UCSD-AML1 (cell line): Measurements from ENCODE around the gene WFS1.

Experiments
- DNase-seq: peaks from one replicate; lab custom pipeline; 2025; ENCODE audit not compliant: unreplicated experiment; lab: John Stamatoyannopoulos, UW

WFS1 gene

GRCh38 chr4:6338175-6338950 is 68.7 kb downstream of the WFS1 start:
- DNase-seq, result peak; percentile 61

- no peak for DNase-seq
Observed at GRCh38 chr4:6338951-6339817, 69.5 kb downstream of the WFS1 start.

DNA sequence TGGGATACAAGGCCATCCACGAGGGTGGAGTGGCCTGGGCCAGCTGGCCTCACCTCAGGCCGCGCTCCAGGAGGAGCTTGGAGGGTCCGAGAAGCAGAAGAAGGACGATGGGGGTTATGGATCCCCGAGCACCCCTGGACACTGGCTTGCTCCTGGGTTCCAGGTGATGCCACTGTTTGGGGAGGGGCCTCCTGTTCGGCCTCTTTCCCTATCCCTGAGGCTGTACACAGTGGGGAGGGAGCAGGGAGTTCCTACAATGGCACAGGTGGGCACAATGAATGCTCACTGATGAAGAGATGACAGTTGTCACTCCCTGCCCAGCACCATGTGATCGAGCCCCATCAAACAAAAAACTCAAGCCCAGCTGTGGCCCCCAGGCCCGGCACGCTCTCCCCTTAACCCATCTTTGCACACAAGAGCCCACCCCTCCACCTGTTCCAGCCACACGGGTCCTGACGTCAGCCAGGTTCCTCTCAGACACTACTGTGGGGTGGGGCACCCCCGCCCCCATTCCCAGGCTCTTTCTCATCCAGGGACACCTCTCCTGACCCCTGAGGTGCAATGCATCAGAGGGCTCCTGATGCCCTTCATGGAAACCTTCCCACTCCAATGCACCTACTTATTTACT is 70.3 kb downstream of the WFS1 start:
- DNase-seq, result no peak

DNA sequence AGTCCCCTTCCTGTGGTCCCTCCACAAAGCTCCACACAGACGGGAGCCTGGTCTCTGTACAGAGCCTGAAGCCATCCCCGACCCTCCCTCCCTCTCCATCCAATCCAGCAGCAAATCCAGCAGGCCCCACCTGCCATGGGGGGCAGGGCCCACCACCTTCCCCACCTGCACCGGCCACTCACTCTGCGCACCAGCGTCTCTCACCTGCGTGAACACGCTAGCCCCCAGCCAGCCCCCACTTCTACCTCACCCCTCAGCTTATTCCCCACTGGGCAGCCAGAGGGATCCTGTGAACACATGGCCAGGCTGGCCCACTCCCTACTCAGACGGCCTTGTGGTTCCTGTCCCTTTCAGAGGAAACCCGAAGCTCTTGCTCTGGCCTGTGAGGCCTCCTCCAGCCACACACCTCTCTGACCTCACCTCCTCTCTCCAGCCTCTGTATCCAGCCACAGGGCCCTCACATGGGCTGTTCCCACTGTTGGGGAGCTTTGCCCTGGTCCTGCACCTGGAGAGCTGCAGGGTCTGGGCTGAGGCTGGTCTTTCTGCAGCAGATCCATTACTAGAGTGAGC is 70.9 kb downstream of the WFS1 start:
- DNase-seq, result no peak

- no peak for DNase-seq
Observed at GRCh38 chr4:6341696-6342095, 72.0 kb downstream of the WFS1 start.

GRCh38 chr4:6342530-6343293 is 73.1 kb downstream of the WFS1 start:
- peak; percentile 63 for DNase-seq

- DNase-seq, result no peak
Observed at GRCh38 chr4:6343939-6344408, 74.3 kb downstream of the WFS1 start.

- no peak for DNase-seq
Observed at GRCh38 chr4:6345096-6345830, 75.6 kb downstream of the WFS1 start.

DNA sequence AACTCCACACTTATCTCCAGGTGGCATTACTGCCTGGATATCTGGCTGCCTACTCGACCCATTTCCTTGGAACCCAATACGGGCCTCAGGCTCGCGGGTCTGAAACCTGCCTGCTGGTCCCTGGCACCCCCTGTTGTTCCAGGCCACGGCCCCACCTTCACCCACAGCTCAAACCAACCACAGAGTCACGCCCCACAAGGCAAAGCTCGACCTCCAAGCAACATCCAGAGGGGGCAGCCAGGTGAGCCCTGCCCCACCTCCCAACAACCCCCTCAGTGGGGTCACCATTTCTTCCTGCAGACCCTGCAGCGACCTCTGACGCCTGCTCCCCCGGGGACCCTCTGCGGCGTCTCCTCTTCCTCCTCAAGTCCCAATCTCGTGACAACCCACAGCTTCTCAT is 76.2 kb downstream of the WFS1 start:
- DNase-seq, result no peak

DNA sequence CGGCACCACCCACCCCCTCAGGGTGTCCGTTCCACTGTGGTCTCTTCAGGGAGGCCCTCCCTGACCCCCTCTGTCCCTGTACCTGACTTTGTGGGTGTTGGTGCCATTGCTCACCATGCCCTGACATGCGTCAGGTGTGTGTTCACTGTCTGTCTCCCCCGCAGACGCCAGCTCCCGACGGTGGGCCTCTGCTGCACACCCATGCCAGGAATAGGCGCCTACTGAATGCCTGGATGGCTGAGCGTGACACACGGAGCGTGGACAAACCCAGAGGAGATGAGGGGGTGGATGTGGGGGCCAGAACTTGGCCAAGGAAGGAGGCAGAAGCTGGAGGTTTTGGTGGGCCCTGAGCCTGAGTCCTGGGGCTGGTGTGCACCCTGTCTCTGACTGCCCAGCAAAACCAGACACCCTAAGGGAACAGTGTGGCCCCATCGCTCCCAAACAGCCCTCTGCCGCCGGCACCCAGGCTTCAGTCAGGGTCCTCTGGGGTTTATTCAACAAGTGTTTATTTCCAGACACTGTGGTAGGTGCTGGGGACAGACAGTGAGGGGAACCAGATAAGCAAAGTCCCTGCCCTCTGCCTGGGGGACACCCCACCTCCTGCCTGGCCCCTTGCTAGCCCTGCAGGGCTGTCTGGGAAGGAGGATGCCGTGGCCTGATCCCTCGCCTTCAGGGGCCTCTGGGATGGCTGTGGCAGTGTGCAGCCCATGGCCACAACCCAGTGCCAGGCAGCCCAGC is 76.9 kb downstream of the WFS1 start:
- DNase-seq, result no peak

DNA sequence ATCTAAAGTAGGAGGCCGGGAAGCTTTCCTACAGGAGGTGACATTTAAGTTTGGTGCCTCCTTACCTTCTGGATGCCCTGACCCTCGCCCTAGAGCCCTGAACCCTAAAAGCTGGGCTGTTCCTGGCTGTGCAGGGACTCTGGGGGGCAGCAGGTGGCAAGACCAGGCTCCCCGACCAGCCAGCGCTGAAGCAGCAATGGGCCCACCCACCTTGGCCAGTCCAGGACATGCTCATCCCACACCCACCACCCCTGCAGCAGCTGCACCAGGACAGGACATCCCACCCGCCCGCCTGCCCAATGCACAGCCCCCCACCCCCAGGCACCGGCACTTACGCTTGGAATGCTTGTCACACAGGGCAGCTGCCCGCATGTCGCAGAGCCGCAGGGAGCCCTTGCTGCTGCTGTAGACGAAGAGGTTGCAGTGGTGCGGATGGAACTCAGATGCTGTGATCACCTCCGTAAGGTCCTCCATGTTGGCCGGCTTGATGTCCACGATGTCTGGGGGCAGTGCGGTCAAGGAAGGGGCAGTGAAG is 77.9 kb downstream of the WFS1 start:
- no peak for DNase-seq

DNA sequence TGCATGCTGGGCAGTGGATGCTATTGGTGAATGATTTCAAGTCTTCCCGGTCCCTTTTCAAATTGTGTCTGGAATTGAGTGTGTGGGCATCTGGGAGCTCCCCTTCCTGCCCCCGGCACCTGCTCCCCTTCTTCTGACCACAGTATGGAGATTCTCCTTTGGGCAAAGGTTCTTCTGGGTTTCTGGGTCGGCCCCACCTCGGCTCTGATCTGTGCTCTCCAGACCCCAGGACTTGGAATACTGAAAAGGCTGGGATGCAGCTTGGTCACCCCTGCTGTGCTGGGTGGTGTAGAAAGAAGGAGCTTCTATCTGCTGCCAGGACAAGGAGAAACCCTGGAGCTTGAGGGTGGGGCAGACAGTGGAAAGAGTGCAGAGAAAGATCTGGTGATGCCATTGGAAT is 78.8 kb downstream of the WFS1 start:
- no peak for DNase-seq

GRCh38 chr4:6349896-6350603 is 80.4 kb downstream of the WFS1 start:
- DNase-seq, result no peak

- no peak for DNase-seq
Observed at GRCh38 chr4:6350646-6351045, 81.0 kb downstream of the WFS1 start.

- DNase-seq, result no peak
Observed at GRCh38 chr4:6351246-6352000, 81.8 kb downstream of the WFS1 start.

GRCh38 chr4:6352031-6352692 is 82.5 kb downstream of the WFS1 start:
- DNase-seq, result no peak
